Measurements from ENCODE around the gene ADSS1.

The ADSS1 gene

DNA sequence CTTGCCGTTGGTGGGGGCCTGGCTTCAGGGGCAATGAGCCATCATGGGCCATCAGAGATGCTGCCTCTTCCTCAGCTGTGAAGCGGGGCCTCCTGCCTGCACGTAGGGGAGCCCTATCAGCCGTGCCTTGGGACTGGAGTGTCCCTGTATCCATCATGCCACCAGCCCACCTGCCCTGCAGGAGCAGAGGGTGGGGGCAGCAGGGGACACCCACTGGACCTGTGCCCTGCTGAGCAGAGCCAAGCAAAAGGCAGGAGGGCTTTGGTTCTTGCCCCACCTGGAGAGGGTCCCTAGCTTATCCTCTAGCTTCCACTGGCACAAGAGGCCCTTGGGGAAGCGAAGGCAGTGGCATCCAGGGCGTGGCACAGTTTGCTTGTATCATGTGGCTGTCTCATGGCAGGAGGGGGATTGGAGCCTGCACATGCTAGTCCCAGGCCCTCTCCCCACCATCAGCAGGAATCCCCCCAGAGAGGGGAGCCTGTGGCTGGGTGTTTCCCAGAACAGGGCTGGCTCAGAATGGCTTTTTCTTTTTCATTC lies 10.1 kb downstream of the ADSS1 start:
- no peak for DNase-seq (ENCODE audit: low read depth in 2 of 2)

DNA sequence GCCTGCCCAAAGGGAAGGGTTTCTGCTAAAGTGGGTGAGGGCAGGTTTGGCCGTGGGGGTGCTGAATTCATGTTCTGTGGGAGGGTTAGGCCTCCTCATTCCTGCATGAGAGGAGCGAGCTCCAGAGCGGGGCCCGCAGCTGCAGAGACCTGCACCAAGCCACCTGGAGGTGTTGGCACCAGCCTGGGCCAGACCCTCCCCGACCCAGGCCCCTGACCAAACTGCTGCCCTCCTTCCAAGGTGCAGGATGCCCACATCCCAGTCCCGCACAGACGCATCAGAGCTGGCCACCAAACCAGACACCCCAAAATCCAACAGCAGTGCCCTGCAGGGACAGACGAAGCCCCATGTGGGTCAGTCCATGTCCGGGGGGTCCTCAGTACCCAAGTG lies 10.6 kb downstream of the ADSS1 start:
- no peak for DNase-seq (ENCODE audit: low read depth in 2 of 2)

DNA sequence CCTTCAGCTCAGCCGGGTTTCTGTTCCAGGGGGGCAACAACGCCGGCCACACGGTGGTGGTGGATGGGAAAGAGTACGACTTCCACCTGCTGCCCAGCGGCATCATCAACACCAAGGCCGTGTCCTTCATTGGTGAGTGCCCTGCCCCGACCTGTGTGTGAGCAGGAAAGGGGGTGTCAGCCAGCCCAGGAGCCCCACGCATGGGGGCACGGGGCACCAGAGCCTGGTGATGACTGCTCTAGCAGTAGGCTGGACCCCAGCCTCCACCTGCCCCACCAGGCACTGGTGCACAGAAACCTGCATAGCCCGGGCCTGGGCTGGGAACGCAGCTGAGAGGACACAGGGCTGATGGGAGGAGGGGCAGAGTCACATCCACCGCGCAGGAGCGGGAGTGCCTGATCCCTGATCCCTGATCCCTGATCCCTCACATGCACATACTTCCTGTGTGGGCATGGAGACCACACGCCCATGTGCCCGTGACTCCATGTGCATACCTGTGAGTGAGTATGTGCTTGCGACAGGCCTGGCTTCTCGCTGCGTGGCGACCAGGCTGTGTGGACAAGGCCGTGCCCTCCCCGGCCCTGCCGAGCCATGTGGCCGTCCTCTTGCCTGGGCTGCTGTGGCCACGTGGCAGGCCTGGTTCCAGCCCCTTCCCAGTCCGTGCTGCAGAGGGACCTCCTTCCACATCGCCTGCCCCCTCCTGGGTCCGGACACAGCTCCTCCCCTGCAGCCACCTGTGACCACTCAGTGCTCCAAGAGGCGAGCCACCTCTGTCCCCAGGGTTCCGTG lies 11.2 kb downstream of the ADSS1 start:
- no peak for DNase-seq (ENCODE audit: low read depth in 2 of 2)

DNA sequence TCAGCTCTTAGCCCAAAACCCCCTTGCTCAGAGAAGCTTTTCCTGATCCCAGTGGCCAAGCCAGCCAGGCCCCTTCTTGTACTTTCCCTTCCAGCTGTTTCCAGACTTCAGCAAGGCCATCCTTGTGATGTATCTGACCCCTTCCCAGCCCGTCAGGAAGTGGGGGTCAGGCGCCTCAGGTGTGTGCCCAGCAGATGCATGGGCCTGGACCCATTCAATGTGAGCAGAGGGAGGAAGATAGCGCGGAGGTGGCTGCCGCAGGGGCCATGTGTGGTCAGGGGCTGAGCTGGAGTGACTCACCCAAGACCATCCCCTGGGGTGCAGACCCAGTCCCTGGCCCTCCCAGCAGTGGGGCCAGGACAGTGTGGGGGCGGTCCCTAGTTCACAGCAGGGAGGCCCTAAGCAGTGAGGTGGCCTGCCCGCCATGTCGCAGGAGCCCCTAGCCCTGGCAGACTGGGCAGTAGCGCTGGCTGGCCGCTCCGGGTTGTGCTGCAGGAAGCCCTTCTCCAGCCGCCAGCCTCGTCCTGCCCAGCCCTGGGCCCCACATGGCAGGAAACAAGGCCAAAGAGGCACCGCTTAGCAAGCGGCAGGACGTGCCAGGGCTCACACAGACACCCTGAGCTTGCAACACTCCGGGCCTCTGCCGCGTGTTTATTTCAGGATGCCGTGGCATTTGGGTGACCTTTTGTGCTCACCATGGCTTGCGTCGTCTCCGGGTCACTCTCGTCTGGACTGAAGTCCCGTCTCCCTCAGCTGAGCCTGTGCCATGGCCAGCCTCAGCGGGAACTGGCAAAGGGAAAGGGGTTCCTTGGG lies 12.0 kb downstream of the ADSS1 start:
- no peak for DNase-seq (ENCODE audit: low read depth in 2 of 2)

DNA sequence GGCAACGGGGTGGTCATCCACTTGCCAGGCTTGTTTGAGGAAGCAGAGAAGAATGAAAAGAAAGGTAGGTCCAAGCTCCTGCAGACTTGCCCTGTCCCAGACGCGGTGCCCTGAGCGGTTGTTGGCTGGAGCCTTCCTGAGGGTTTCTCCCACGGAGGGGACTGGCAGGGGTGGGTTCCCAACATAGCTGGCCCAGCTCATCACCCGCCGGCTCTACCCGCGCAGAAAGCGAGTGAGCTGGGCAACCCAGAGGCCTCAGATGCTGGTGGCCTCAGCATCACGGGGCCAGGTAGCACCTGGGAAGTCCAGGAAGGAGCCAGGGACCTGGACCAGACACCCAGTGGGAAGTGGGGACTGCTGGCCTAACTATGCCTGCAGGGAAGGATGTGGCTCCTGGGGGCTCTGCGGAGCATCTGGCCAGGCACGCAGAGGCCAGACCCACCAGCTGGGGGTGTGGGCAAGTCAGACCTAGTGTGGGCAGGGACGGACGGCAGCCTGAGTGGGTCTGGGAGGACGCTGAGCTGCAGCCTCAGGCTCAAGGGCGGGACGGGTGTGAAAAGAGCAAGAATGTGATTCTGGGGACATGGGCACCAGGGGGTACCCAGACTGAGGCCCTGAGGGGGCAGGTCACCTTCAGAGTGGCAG lies 14.5 kb downstream of the ADSS1 start:
- DNase-seq (ENCODE audit: low read depth in 2 of 2): no peak

DNA sequence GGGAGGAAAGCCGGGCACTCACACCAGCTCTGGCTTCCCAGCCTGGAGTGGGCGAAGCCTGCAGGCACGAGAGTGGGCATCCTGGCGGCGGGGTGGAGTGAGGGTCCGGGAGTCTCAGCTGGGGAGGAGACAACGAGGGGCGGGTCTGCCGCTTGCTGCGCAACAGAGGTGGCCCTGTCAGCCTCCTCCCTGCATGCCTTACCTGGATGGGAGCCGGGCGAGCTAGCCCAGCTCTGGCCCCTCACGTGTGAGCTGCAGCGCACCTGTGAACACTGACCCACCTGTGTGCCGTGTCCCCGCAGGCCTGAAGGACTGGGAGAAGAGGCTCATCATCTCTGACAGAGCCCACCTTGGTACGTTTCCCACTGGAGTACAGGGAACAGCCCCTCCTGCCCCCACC lies 15.0 kb downstream of the ADSS1 start:
- DNase-seq (ENCODE audit: low read depth in 2 of 2): no peak

DNA sequence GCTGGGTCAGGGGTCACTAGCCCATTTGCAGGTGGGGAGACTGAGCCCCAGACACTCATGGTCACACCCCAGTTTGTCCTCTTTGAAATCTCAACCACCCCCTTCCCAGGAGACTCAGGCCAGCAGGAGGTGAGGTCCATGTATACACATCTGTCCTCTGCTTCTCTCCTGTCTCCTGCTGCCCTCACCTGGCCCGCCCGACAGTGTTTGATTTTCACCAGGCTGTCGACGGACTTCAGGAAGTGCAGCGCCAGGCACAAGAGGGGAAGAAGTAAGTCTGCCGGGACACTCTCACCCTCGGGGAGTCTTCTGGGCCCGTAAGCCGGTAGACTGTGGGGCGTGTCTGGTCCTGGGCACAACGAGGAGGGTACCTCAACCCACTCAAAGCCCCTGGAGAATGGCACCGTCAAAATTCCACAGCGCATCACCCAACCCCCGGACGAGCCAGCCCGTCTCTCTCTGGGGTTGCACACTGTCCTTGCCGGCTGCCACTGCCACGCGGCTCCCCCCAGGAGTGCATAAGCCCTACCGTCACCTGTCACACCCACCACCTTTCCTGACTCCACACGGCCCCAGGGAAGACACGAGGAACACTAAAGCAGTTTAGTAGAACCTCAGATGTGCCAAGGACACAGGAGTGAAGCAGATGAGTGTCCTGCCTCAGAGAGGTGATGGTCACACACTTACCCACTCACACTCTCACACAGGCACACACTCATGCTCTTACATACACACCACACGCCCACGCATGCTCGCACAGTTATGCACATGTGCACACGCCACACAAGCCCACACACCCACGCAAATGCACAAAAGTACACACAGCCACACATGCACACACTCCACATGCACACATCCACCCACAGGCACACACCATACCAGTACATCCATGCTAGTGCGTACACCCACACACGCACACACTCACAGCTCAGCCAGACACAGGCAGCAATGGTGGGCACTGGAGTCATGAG lies 15.8 kb downstream of the ADSS1 start:
- DNase-seq (ENCODE audit: low read depth in 2 of 2): no peak

DNA sequence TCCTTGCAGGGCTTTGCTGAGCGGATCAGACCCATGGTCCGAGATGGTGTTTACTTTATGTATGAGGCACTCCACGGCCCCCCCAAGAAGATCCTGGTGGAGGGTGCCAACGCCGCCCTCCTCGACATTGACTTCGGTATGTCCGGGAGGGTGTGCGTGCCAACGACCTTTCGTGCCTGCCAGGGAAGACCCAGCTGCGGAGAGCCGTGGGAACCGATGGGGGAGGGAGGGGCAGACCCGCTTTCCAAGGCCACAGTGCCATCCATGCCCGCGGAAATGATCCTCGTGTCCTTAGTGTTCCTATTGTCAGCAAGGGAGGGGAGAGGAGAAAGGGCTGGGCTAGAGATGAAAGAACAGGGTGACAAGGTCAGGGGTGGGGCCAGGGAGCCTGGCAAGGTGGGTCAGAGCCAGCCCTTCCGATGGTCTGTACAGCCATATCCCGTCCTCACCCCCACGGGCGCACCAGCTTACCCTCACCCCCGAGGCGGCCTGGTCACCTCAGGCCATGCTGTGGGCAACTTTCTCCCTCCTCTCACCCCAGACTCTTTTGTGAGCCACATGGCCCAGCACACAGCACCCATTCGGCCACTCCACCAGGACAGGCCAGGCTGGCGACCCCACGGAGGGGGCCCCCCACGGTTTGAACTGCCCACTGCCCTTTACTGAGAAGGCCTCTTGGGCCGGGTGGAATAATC lies 17.2 kb downstream of the ADSS1 start:
- DNase-seq (ENCODE audit: low read depth in 2 of 2): no peak

DNA sequence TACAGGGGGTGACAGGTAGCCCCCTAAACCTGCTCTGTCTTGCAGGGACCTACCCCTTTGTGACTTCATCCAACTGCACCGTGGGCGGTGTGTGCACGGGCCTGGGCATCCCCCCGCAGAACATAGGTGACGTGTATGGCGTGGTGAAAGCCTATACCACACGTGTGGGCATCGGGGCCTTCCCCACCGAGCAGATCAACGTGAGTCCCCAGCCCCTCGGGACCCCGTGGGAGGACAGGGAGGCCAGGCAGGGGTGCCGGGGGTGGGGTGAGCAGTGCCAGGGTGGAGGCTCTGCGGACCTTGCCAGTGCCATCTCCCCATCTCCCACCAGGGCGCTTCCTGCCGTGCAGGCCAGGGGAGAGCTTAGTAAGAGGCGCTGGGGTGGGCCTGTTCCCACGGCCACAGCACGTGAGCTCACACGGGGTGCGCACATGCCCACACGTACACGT lies 17.8 kb downstream of the ADSS1 start:
- no peak for DNase-seq (ENCODE audit: low read depth in 2 of 2)

DNA sequence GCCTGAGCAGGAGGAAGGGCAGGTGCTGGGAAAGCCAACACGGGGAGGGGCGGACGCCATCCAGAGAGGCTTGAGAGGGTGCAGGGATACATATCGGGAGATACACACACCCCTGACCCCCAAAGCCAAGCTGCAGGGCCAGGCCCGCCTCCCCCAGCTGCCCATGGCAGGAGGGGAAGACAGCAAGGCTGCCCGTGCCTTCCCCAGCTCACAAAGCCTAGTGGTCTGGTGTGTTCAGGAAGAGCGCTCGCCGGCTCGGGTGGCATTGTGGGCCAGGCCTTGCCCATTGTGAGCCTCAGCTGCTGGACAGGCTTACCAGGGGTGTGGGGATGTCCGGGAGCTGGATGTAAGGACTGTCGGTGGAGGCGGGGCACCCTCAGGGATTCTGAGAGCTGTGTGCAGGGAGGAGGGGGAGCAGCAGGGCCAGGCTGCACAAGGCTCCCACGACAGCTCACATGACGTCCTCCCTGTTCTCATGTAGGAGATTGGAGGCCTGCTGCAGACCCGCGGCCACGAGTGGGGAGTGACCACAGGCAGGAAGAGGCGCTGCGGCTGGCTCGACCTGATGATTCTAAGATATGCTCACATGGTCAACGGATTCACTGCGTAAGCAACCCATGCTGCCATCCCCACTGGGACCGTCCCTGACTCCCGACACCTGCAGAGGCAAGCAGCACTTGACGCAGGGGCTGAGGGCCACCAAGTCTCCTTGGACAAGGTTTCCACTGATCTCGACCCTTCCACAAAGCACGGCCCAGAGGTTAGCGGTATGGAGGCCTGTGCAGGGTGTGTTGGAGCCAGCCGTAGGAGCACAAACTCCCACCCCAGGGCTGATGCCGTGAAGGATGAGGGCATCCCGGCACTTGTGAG lies 18.8 kb downstream of the ADSS1 start:
- DNase-seq (ENCODE audit: low read depth in 2 of 2): no peak

DNA sequence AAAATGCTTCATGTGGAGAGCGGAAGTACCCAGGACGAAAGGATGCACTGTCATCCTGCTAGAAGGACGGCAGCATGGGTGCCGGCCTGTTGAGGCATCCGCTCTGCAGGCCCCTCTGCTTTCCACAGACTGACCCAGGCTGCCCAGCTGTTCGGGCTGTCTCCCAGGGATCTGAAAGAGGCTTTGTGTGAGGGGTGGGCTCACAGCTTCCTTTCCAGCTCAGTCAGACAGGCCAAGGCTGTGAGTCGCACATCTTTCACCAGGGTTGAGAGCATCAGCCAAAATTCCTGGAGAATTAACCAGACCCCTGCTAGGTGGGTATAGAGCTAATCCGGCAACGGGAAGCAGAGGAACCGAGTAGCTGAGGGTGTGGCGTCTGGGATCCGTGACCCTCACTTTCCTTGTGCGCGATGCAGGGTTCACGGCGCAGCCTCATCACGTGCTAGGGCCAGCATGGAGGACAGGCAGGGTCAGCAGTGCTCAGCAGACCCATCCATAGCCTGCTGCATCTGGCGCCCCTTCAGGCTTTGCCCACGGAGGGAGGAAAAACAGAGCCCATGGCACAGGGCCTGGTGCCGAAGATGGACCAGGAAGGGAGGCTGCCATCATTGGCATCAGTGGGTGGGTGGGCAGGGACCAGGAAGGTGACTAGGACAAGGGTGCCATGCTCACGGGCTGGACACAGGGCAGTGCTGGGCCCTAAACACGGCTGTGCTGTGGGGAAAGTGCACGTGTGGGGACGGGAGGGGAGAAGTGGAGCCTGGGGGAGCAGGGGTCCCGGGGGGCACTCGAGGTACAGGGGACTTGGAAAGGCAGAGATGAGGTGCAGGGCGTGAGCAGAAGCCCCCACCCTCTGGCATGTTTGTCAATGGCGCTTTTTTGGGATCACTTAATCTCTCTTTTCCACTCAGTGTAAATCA lies 19.7 kb downstream of the ADSS1 start:
- no peak for DNase-seq (ENCODE audit: low read depth in 2 of 2)

DNA sequence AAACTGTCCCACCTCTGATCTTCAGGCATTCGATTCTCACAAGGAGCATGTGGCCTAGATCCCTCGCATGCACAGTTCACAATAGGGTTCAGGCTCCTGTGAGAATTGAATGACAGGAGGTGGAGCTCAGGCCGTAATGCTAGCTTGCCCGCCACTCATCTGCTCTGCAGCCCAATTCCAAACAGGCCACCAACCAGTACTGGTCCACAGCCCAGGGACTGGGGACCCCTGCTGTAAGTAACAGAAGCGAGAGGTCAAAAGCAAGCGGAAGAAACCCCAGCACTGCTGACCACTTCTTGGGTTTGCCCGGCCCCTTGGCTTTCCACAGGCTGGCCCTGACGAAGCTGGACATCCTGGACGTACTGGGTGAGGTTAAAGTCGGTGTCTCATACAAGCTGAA lies 20.5 kb downstream of the ADSS1 start:
- no peak for DNase-seq (ENCODE audit: low read depth in 2 of 2)

DNA sequence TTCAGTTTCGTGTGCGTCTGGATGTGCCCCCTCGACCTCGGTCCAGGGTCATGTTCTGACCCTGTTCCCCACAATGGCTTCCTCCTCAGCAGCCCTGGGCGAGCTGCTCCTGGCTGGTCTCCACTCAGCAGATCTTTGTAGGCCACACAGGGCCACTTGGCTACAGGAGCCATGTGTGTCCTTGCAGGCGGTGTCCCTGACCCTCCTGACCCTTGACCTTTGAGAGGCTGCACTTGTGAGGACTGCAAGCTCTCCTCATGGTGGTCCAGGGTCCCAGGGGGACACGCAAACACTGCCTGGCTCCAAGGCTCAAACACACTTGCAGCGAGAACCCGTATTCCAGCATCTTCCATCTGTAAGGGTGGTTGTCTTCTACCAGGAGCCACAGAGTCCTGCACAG lies 21.4 kb downstream of the ADSS1 start:
- no peak for DNase-seq (ENCODE audit: low read depth in 2 of 2)

DNA sequence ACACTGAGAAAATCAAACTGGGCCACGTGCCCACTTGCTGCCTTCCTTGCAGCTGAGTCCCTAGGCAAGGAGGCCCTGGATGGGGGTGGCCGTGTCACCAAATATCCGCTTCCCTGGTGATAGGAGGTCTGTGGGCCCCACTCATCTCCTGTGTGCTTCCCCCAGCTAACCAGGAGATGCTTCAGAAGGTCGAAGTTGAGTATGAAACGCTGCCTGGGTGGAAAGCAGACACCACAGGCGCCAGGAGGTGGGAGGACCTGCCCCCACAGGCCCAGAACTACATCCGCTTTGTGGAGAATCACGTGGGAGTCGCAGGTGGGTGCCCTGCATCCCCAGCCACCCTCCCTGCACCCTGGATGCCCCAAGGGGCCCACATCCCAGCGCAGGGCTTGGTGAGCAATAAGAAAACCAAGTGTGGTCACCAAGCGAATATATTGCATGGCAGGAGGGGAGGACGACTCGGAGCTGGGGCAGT lies 22.1 kb downstream of the ADSS1 start:
- no peak for DNase-seq (ENCODE audit: low read depth in 2 of 2)

DNA sequence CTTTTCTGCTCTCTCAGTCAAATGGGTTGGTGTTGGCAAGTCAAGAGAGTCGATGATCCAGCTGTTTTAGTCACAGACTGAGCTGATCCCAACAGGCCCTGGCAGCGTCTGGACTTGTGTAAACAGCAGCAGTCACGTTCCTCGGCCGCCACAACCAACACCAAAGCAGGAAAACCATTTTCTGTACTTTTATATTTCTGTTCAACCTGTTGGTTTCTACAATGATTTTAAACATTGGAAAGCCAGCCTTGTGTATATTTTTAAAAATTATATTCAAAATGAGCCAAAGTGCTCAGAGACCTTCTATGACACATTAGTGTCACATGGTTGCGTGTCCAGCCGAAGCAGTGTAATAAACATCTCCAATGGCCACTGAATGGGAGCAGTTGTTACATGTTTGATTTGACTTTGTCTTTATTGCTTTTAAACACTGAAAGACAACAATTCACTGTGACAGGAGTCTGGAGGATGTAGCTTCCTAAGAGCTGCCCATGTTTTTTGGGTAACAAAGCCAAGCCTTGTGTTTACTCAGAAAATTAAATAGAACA lies 23.0 kb downstream of the ADSS1 start:
- DNase-seq (ENCODE audit: low read depth in 2 of 2): no peak

DNA sequence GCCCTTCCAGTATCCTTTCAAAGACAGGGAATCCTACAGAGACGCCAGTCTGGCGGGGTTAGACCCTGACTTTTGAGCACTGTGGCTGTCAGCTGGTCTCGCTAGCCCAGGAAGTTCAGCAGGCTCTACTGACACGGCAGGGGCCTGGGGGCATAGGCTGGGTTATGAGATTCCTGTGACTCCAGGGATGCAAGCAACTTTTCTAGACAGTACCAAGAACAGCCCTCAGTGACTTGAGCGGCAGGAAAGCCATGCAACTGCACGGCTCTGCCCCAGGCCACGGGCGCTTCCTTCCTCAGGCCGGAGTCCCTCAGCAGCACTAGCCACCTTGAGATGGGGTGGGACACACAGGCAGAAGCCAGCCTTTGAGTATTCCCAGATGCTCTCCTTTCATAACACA lies 23.8 kb downstream of the ADSS1 start:
- no peak for DNase-seq (ENCODE audit: low read depth in 2 of 2)

DNA sequence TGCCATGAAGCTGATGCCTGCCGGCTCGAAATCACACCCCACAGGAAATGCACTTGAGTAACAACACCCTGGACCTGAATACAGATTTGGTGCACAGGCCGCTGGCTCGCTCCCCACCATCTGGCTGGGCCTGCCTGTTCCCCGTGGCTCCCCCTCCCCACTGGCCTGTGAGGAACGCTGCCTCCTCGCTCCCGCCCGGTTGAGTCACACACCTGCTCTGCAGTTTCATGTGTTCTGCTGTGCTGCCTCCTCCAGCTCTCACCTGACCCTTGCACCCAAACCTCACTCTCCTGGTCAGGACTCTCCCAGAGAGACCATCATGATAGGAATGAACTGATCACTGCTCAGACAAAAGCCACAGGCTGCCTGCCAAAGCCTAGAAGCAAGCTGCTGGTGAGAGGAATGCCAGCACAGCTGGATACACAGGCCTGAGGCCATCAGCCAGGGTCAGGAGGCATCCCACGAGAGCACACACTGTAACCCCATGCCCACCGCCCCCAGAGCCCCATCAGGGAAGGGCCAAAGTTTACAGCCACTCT lies 25.2 kb downstream of the ADSS1 start:
- DNase-seq (ENCODE audit: low read depth in 2 of 2): no peak
